Adipose tissue (tissue), 3 donors: ENCODE measurements around the gene TEX10. TPM values are rescaled to one million over a fixed set of nuclear protein-coding genes. Genes with fewer than 3 reads are reported as not detected.
"Not testable (repeated sequence)": the region's sequence is repeated elsewhere in the genome, so short reads cannot be mapped to it uniquely, and the experiment has no call there.

ENCODE experiments used
- H3K27ac ChIP-seq: one replicate; pipeline ENCODE4 v1.5.1; 2013; ENCODE audit warnings: low read depth, low read length
- WGBS, 3 donors: extraction: QIAGEN DNeasy Blood & Tissue Kit; methylation state at CpG; one replicate each; pipeline ENCODE4 v1.1.7; 2013; 5-methylcytosine and 5-hydroxymethylcytosine counted together
- polyA plus RNA-seq, 3 donors: library from polyadenylated mRNA; stranded (reverse); fragments of 200-250 nt; gene quantifications; one replicate each; pipeline ENCODE4 v1.2.3, GENCODE V29; 2013
- donor health status: healthy with polysubstance abuse.
- donor health status: Bipolar disorder and iron deficiency.
- donor health status: healthy.

Gene TEX10
- 10 to 100 TPM in 1 of 3 donors, 1 to 10 TPM in 2; 4.0 to 10.0 (median 6.0) TPM for polyA plus RNA-seq

DNA sequence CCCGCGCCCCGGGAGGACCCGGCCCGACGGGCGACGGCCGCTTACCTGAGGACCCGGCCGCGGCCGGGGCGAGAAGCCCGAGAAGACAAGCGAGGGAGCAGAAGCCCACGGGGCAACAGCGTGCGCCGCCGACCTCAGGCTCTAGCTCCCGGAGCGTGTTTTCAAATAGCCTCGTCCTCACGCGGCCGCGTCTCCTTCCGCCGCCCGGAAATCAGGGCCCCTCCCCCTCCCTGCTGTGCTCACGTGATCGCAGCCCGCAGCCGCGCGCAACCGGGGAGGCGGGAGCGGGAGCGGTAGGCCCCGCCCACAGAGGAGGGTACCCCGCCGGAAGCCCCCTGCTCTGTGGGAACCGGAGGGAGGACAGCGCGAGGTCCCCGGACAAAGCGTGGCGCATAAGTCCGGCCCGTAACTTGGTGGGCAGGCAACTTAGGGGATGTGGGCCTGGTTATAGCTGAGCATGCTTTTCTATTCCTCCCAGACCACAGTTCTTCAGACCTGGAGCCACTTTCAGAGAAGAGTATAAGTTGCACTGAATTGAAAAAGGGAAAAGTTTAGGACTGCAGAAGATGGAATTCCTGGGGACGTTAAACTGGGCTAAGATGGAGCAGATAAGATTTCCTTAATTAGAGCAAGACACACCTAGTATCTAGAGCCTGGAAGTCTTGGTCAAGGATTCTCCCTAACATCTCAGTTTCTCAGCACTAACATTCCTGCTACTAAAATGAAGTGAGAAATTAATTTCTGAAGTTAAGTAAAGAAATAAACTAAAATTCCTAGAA lies at the start of gene TEX10:
Gene TEX10, minus strand, starts transcription at position 216 of the 779 bp plus-strand sequence. CDS start 3,579 bp downstream, outside the sequence.
- no peak within 1 kb of the TSS for H3K27ac ChIP-seq
- 0% methylated on average over 38 to 53 of the region's 53 CpGs for WGBS, 3 donors

DNA sequence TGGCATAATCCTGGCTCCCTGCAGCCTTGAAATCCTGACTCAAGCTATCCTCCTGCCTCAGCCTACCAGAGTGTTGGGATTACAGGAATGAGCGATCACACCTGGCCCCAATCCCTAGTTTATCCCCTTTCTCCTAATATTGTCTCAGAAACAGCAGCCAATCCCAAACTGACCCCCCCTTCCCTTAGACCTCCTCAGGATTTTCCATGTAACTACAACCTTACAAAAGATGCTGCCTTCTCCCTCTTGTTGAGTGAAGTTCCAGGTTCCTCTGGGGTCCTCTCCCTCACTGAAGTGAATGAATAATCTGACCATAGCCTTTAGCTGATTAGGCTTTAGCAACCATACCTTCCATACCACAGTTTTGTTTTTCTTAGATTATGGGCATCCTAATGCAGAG lies 48.3 kb upstream of the TEX10 start:
- 88 to 96% (median 95%) methylated on average over 1 of the region's 1 CpG for WGBS, 3 donors
- no peak overlapping the region for H3K27ac ChIP-seq

DNA sequence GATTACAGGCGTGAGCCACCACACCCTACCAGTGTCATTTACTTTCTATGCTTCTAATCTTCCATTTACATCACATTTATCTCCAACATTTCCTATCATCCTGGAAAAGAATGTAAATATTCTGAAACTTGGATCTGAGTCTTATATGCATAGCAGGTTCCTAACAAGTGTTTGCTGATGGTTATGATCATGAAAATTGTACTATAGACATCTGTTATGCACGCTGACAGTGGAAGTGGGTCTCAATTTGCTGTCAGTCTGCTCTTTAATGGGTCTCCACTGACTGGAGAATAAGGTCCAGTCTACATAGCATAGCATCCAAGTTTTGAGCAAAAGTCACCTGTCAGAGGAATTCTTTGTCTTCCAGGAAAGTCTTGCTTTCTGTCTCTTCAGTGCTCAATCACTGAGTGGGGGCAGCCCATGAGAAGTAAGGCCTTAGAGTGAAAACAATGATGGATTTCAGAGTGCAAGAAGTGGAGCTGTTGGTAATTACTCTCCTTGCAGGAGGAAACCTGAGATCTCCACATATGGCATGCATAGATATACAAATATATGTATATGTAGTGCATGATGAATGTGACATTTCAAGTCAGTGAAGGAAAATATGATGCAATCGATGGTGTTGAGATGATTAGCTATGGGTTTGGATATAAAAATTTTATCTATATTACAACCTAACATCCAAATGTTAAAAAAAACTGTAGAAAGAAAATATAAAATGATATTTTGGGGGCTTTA lies 45.0 kb upstream of the TEX10 start:
- WGBS, 3 donors: 78 to 88% (median 84%) methylated on average over 3 of the region's 3 CpGs
- no peak overlapping the region for H3K27ac ChIP-seq

DNA sequence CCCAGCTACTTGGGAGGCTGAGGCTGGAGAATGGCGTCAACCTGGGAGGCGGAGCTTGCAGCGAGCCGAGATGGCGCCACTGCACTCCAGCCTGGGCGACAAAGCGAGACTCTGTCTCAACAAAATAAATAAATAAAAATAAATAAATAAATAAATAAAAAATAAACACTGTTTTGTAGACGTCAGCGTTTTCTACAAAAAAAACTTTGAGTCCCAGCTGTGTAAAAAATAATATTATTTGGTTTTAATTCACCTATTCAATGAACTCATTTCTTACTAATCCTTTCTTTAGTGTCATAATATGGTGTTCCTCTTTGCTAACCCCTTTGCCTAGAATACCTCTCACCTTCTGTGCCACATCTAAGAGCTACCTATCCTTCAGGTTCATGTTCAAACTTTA lies 44.0 kb upstream of the TEX10 start:
- 95 to 98% (median 98%) methylated on average over 9 of the region's 9 CpGs for WGBS, 3 donors
- H3K27ac ChIP-seq: no peak overlapping the region

DNA sequence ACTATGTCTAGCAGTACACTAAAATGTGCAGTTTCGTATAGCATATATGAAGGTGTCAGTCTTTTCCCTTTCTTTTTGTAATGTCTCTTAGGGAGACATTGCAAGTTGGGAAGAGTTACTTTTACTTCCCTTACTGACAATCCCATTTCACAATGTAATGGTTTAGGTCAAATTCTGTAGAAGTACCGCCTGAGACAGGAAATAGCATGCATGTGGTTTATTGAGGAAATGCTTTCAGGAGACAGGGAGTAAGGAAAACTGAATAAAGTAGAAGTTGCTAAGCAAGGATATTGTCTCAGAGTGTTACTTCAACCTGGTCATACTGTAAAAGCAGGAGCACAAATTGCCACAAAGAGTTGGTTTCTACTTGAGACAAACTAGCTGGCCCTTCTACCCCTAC lies 42.1 kb upstream of the TEX10 start:
- no peak overlapping the region for H3K27ac ChIP-seq
- WGBS, 3 donors: 50 to 88% (median 59%) methylated on average over 2 of the region's 2 CpGs

DNA sequence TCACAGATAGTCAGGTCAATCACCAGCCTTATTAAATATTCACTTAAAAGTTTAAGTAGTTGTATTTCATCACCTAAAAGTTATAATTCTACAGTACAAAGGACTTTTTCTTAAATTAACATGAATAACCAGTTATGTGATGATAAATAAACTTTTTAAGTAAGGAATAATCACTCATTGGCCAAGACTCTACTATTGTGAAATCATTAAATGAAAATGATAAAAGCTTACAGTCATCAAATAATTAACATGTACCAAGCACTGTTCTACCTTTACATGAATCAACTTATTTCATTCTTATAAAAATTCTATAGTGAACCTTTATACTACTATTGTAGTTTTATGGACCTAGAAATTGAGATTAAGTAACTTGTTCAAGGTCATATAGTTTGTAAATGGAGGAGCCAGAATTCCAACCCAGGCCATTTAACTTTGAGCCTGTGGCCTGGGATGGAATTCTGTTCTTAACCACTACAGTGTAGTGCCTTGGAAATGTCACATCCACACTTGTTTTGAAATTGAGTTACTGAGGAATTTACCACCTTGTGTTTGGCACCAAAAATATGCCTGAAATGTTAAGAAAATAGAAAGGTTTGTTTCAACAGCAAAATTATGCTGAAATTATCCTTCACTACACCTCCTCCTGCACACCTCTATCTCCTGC lies 41.4 kb upstream of the TEX10 start:
- H3K27ac ChIP-seq: no peak overlapping the region

DNA sequence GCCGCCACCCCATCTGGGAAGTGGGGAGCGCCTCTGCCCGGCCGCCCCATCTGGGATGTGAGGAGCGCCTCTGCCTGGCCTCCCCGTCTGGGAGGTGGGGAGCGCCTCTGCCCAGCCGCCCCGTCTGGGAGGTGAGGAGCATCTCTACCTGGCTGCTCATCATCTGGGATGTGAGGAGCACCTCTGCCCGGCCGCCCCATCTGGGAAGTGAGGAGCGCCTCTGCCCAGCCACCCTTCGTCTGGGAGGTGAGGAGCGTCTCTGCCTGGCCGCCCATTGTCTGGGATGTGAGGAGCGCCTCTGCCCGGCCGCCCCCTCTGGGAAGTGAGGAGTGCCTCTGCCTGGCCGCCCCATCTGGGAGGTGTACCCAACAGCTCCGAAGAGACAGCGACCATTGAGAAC lies 40.2 kb upstream of the TEX10 start:
- WGBS, 3 donors: 93 to 98% (median 97%) methylated on average over 21 of the region's 21 CpGs

DNA sequence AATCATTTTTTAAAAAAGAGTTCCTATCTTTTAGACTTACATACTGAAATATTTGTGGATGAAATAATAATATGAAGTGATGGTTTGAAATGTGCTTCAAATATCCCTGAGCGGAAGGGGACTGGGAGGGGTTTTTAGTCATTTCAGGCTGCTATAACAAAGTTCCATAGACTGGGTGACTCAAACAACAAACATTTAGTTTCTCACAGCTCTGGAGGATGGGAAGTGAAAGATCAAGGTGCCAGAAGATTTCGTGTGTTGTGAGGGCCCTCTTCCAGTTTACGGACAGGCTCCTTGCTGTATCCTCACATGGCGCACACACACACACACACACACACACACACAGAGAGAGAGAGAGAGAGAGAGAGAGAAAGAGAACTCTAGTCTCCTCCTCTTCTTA lies 27.1 kb upstream of the TEX10 start:
- 81 to 92% (median 87%) methylated on average over 4 of the region's 4 CpGs for WGBS, 3 donors
- no peak overlapping the region for H3K27ac ChIP-seq

More for the DNA sequence above, 40.2 kb upstream of the TEX10 start:
- not testable (repeated sequence) for H3K27ac ChIP-seq

DNA sequence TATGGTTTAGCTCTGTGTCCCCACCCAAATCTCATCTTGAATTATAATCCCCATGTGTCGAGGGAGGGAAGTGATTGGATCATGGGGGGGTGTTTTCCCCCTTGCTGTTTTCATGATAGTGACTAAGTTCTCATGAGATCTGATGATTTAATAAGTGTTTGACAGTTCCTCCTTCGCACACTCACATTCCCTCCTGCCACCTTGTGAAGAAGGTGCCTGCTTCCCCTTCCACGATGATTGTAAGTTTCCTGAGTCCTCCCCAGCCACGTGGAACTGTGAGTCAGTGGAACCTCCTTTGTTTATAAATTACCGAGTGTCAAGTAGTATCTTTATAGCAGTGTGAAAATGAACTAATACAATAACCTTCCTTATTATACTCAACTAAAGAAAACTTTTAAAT lies 24.3 kb upstream of the TEX10 start:
- 38 to 73% (median 40%) methylated on average over 5 of the region's 5 CpGs for WGBS, 3 donors

DNA sequence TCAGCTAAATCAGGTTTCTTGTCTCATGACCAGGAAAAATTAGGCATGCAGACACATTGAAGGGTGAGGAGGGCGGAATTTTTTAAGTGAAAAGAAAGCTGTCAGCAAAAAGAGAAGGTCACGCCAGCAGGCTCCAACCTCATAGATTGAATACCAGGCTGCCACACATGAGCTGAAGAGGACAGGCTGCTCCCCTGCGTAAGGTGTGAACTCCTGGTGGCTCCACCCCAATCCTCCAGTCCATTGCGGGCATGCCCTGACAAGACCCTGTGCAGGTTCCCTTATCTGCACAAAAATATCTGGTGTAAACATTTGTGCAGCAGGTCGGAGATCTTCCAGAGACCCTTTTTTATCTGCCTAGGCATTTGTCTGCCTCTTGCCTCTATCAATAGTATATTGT lies 22.9 kb upstream of the TEX10 start:
- H3K27ac ChIP-seq: no peak overlapping the region
- WGBS, 3 donors: 88 to 92% (median 92%) methylated on average over 5 of the region's 5 CpGs

More for the DNA sequence above, 24.3 kb upstream of the TEX10 start:
- no peak overlapping the region for H3K27ac ChIP-seq

DNA sequence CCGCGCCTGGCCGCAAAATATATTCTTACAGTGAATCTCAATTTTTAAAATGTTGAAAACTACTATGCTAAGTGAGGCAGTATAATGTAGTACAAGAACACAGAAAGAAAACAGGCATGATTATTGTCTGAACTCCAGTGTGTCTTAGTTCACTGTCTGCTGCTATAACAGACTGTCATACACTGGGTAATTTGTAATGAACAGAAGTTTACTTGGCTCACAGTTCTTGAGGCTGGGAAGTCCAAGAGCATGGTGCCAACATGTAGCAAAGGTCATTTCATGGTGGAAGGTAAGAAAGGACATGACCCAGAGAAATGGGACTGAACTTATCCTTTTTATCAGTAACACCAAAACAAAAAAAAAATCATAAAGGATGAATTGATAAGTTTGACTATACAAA lies 19.9 kb upstream of the TEX10 start:
- WGBS, 3 donors: 97 to 100% (median 97%) methylated on average over 3 of the region's 3 CpGs
- H3K27ac ChIP-seq: no peak overlapping the region

DNA sequence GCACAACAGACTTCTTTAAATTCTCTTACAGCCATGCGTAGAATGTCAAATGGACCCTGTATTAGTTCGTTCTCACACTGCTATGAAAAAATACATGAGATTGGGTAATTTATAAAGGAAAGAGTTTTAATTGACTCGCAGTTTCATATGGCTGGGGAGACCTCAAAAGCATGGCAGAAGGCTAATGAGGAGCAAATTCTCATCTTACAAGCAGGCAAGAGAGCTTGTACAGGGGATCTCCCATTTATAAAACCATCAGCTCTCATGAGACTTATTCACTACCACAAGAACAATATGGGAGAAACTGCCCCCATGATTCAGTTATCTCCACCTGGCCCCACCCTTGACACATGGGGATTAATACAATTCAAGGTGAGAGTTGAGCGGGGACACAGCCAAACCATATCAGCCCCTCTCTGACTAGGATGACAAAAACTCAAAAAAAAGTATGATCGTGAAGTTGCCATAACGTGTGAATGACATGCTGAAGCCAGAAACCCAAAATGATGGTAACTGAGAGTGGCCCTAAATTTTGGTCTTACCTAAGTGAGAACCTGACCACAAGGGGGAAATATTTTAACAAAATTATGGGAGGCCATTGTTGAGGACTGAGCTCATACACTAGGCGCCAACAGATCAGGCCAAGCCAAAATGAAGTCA lies 17.5 kb upstream of the TEX10 start:
- WGBS, 3 donors: 91 to 95% (median 91%) methylated on average over 7 of the region's 7 CpGs
- no peak overlapping the region for H3K27ac ChIP-seq

DNA sequence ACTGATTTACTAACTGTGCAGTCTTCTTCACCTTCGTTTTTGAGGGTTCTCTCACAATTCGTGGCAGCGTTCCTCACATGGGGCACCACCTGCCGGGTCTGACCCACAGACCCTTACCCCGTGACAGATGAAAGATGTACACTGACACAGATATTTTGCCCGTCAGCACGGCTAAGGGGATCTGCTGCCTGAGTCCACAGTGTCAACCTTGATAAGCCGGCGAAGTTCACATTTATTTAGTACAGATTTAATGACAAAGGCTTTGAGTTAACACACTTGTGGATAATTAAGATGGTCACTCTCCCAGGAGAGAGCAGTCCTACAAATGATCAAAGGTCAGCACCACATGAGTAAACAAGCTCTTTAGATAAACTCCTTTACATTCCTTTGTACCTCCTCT lies 15.9 kb upstream of the TEX10 start:
- WGBS, 3 donors: 78 to 97% (median 79%) methylated on average over 9 of the region's 9 CpGs
- no peak overlapping the region for H3K27ac ChIP-seq

DNA sequence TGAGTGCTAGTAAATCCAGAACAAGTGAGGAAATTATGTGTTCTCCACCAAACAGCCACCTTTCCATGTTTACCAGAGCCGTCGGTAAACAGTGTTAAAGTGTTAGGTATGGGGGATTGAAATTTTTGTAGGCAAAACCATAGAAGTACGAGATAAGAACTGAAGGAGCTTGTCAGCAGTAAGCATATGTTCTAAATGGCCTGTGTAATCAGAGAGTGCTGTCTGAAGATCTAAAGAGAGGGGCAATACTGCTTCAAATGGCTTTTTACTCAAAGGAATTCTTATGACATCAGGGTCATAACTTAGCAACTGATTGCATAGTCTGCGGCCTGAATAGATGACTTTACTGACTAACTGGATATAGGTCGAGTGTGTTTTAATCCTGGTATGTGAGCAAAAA lies 13.4 kb upstream of the TEX10 start:
- 85 to 88% (median 87%) methylated on average over 5 of the region's 5 CpGs for WGBS, 3 donors
- no peak overlapping the region for H3K27ac ChIP-seq

DNA sequence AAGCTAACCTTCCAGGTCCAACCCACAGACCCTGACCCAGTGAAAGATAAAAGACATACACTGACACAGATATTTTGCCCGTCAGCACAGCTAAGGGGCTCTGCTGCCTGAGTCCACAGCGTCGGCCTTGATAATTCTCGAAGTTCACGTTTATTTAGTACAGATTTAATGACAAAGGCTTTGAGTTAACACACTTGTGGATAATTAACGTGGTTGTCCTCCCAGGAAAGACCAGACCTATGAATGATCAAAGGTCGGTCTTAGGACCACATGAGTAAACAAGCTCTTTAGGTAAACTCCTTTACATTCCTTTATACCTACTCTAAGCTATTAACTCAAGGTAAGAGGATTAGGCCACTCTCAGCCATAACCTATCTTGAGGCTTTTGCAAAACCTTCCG lies 11.3 kb upstream of the TEX10 start:
- H3K27ac ChIP-seq: no peak overlapping the region
- 79 to 94% (median 90%) methylated on average over 8 of the region's 8 CpGs for WGBS, 3 donors

DNA sequence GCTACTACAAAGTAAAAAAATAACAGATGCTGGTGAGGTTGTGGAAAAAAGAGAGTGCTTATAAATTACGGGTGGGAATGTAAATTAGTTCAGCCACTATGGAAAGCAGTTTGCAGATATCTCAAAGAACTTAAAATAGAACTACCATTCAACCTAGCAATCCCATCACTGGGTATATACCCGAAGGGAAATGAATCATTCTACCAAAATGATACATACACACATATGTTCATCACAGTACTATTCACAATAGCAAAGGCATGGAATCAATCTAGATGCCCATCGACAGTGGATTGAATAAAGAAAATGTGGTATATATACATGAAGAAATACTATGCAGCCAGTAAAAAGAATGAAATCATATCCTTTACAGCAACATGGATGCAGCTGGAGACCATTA lies 6.3 kb upstream of the TEX10 start:
- no peak overlapping the region for H3K27ac ChIP-seq
- WGBS, 3 donors: 94 to 96% (median 96%) methylated on average over 3 of the region's 3 CpGs

DNA sequence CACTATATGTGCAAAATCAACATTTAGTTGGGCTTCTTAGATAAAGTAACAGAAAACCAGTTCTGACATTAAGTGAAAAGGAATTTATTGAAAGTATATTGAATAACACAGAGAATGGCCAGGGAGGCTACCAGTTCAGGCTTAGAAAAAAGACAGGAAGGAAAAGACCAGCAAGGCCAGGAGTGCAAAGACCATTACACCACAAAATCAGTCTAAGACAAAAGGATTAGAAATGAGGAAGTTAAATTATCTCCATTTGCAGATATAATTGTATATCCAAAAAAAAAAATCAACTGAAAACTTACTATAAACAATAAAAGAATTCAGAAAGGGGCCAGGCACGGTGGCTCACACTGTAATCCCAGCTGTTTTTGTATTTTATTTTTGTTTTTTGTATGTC lies 4.8 kb upstream of the TEX10 start:
- no peak overlapping the region for H3K27ac ChIP-seq
- 45 to 80% (median 47%) methylated on average over 1 of the region's 1 CpG for WGBS, 3 donors

DNA sequence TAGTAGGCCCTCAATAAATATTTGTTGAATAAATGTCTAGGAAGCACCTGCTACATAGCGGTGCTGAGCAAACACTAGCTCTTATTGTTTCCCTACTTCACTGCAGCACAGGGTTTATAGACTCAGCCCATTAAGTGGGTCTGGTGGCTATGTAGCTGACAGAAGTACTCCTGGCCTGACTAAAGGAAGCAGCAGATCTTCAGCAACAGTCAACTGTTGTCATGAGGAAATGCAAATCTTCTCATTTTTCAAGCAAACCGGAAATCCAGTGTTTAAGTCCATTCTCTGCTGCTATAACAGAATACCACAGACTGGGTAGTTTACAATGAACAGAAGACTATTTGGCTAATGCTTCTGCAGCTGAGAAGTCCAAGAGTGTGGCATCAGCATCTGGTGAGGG lies 2.8 kb upstream of the TEX10 start:
- WGBS, 3 donors: 86 to 94% (median 88%) methylated on average over 2 of the region's 2 CpGs

More for the DNA sequence above, 2.8 kb upstream of the TEX10 start:
- no peak overlapping the region for H3K27ac ChIP-seq
